Measurements from ENCODE around the gene WDR43. TPM values are rescaled to one million over a fixed set of nuclear protein-coding genes. Genes with fewer than 3 reads are reported as not detected.

The WDR43 gene
- polyA plus RNA-seq, 1 donor from 2014 or later: 24.4 TPM

- H3K79me2 ChIP-seq (replicated peaks; ENCODE audit: insufficient read depth, low read length): no peaks in the 10 kb centered on the region
- no peaks in the 10 kb centered on the region for H3K9me2 ChIP-seq (ENCODE audit: insufficient read depth, low read length)
- H3F3A ChIP-seq (ENCODE audit: insufficient read depth, low read length, poor library complexity, severe bottlenecking): no peaks in the 10 kb centered on the region
- no peaks in the 10 kb centered on the region for H3K9me3 ChIP-seq (ENCODE audit: low read length)
- no peaks in the 10 kb centered on the region for H3K36me3 ChIP-seq (ENCODE audit: insufficient read depth, low read length)
- no peak overlapping the region for H3K9ac ChIP-seq (ENCODE audit: low read length)
- H4K20me1 ChIP-seq (ENCODE audit: insufficient read depth): no peaks in the 10 kb centered on the region
- TF ChIP-seq SMC3 (conservative IDR thresholded peaks at IDR 0.05; ENCODE audit: poor library complexity) (no peak), TAF1 (IDR thresholded peaks at IDR 0.05; ENCODE audit: low read depth) (no peak), POLR2AphosphoS5 (IDR thresholded peaks at IDR 0.05) (no peak), REST (IDR thresholded peaks at IDR 0.05; ENCODE audit: borderline replicate concordance) (no peak), EP300 (conservative IDR thresholded peaks at IDR 0.05; ENCODE audit: poor library complexity, severe bottlenecking) (no peak), CTCF (IDR thresholded peaks at IDR 0.05; ENCODE audit: poor library complexity, severe bottlenecking) (no peak), EZH2 (IDR thresholded peaks at IDR 0.05; ENCODE audit: borderline replicate concordance, insufficient read depth, low read length, poor library complexity, severe bottlenecking) (no peak), RAD21 (conservative IDR thresholded peaks at IDR 0.05) (no peak), MXI1 (conservative IDR thresholded peaks at IDR 0.05; ENCODE audit: poor library complexity, severe bottlenecking) (no peak)
- H3K4me2 ChIP-seq (ENCODE audit: low read length): no peak overlapping the region
- H2AFZ ChIP-seq (ENCODE audit: low read depth, low read length): no peak overlapping the region
- H3K27ac ChIP-seq (ENCODE audit: low read length): no peak overlapping the region
- H3K4me3 ChIP-seq (ENCODE audit: low read length): no peak overlapping the region
- H3K27me3 ChIP-seq (ENCODE audit: insufficient read depth, low read depth, low read length): no peaks in the 10 kb centered on the region
Measured at GRCh38 chr2:28955467-28955866, 61.0 kb downstream of the WDR43 start.

GRCh38 chr2:28956415-28956826 is 62.0 kb downstream of the WDR43 start:
- Histone ChIP-seq H3K4me2 (ENCODE audit: low read length) (no peak overlapping the region), H3K4me3 (ENCODE audit: low read length) (no peak overlapping the region), H3F3A (ENCODE audit: insufficient read depth, low read length, poor library complexity, severe bottlenecking) (no peaks in the 10 kb centered on the region), H3K36me3 (ENCODE audit: insufficient read depth, low read length) (no peaks in the 10 kb centered on the region), H3K79me2 (replicated peaks; ENCODE audit: insufficient read depth, low read length) (no peaks in the 10 kb centered on the region), H3K9me3 (ENCODE audit: low read length) (no peaks in the 10 kb centered on the region), H3K9ac (ENCODE audit: low read length) (no peak overlapping the region), H3K27me3 (ENCODE audit: insufficient read depth, low read depth, low read length) (no peaks in the 10 kb centered on the region), H2AFZ (ENCODE audit: low read depth, low read length) (no peak overlapping the region), H3K9me2 (ENCODE audit: insufficient read depth, low read length) (no peaks in the 10 kb centered on the region), H4K20me1 (ENCODE audit: insufficient read depth) (no peaks in the 10 kb centered on the region), H3K27ac (ENCODE audit: low read length) (no peak overlapping the region)
- no peak for TF ChIP-seq EP300 (conservative IDR thresholded peaks at IDR 0.05; ENCODE audit: poor library complexity, severe bottlenecking)
- TF ChIP-seq CTCF (IDR thresholded peaks at IDR 0.05; ENCODE audit: poor library complexity, severe bottlenecking): peak; percentile 23
